SU-DHL-6 (cell line): Measurements from ENCODE around the gene TESMIN.

Experiments
- EZH2phosphoT487 ChIP-seq: fragments of 200-600 bp; sonication (generic), shearing (Covaris generic); conservative IDR thresholded peaks from 2 replicates; pipeline ENCODE4 v1.6.1; 2018; ENCODE audit warnings: mild to moderate bottlenecking, antibody characterized with exemption, low read length, moderate library complexity, mixed read lengths
- TF ChIP-seq, protein P1 (sequence below): fragments of 200-600 bp; sonication (generic); IDR thresholded peaks from one replicate; pipeline ENCODE4 v1.5.1; 2017; ENCODE audit warnings: antibody characterized with exemption, mild to moderate bottlenecking, low read length, moderate library complexity; ENCODE audit not compliant: insufficient read depth, poor library complexity, severe bottlenecking

DNA sequence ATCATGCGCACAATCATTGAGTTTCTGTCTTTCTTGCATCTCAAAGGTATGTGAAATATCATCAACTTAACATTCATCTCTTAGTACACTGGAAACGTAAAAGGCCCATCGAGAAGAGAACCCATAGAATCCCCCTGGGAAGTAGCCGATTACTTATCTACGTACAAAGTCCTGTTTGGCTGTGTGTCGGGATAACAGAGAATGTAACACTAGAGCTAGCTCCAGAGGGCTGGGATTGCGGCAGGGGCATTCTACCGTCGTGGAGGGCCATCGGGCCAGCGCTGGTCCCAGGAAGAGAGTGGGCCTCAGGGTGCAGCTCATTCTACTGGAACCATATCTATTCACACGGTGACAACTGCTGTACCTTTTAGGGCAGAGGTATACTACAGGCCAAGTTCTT, 62.4 kb downstream of the TESMIN start:
- TF ChIP-seq, protein P1, sequence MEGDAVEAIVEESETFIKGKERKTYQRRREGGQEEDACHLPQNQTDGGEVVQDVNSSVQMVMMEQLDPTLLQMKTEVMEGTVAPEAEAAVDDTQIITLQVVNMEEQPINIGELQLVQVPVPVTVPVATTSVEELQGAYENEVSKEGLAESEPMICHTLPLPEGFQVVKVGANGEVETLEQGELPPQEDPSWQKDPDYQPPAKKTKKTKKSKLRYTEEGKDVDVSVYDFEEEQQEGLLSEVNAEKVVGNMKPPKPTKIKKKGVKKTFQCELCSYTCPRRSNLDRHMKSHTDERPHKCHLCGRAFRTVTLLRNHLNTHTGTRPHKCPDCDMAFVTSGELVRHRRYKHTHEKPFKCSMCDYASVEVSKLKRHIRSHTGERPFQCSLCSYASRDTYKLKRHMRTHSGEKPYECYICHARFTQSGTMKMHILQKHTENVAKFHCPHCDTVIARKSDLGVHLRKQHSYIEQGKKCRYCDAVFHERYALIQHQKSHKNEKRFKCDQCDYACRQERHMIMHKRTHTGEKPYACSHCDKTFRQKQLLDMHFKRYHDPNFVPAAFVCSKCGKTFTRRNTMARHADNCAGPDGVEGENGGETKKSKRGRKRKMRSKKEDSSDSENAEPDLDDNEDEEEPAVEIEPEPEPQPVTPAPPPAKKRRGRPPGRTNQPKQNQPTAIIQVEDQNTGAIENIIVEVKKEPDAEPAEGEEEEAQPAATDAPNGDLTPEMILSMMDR: no peak
- no peak for TF ChIP-seq EZH2phosphoT487
